K562 (cell line): ENCODE results near the gene CR2. TPM values are rescaled to one million over a fixed set of nuclear protein-coding genes. Genes with fewer than 3 reads are reported as not detected.

Experiments used
- BDP1 ChIP-seq: IDR thresholded peaks from 3 replicates; pipeline ENCODE4 v1.6.1; 2011; ENCODE audit not compliant: insufficient read length, insufficient read depth
- BRCA1 ChIP-seq, 2 experiments: fragments of 450-650 bp in 1 of 2; sonication (generic) in 1 of 2; formaldehyde crosslinking in 1 of 2; IDR thresholded peaks; 2 replicates each; pipeline versions ENCODE4 v1.5.0 to v1.6.1; 2017 to 2020; ENCODE audit warnings: mild to moderate bottlenecking in 1 of 2, missing genetic modification reagents in 1 of 2
- CBX2 ChIP-seq: fragments of 200-600 bp; sonication (generic); IDR thresholded peaks from one replicate; pipeline ENCODE4 v1.6.1; 2012; ENCODE audit warnings: mild to moderate bottlenecking, low read length, inconsistent platforms; ENCODE audit not compliant: insufficient read depth, poor library complexity, severe bottlenecking
- CC2D1A ChIP-seq: fragments of 450-650 bp; IDR thresholded peaks from 2 replicates; pipeline ENCODE4 v1.6.1; 2017; ENCODE audit warnings: mild to moderate bottlenecking
- CREB1 ChIP-seq, 2 experiments: sonication (generic) in 1 of 2; formaldehyde crosslinking in 1 of 2; IDR thresholded peaks; 2 replicates each; pipeline versions ENCODE4 v1.6.1 to v1.8.0; 2012 to 2022; ENCODE audit warnings: inconsistent platforms in 1 of 2, mild to moderate bottlenecking in 1 of 2, missing genetic modification reagents in 1 of 2, moderate library complexity in 1 of 2
- EGR1 ChIP-seq: fragments of 450-650 bp; conservative IDR thresholded peaks from 2 replicates; pipeline ENCODE4 v1.6.1; 2017; ENCODE audit warnings: mild to moderate bottlenecking
- EZH2 ChIP-seq: IDR thresholded peaks from 2 replicates; pipeline ENCODE4 v1.6.1; 2012; ENCODE audit warnings: low read depth, mild to moderate bottlenecking, inconsistent platforms, low read length, borderline replicate concordance
- FOSL1 ChIP-seq: fragments of 200-800 bp; sonication (Bioruptor generic); conservative IDR thresholded peaks from 2 replicates; pipeline ENCODE4 v1.6.1; 2016; ENCODE audit warnings: missing genetic modification characterization, missing compliant biosample characterization
- KHSRP ChIP-seq: fragments of 450-650 bp; IDR thresholded peaks from 2 replicates; pipeline ENCODE4 v1.6.1; 2017
- NCOA4 ChIP-seq: fragments of 450-650 bp; IDR thresholded peaks from 2 replicates; pipeline ENCODE4 v1.6.1; 2018; ENCODE audit warnings: mild to moderate bottlenecking; ENCODE audit not compliant: partially characterized antibody
- POLR3G ChIP-seq: IDR thresholded peaks from 2 replicates; pipeline ENCODE4 v1.6.1; 2011; ENCODE audit not compliant: insufficient read length, insufficient replicate concordance; ENCODE audit errors: extremely low read depth
- RHOXF2B ChIP-seq: fragments of 250-450 bp; sonication (Bioruptor Pico); conservative IDR thresholded peaks from 2 replicates; pipeline ENCODE4 v1.5.1; 2021
- TAF1 ChIP-seq: IDR thresholded peaks from 2 replicates; pipeline ENCODE4 v1.6.1; 2011; ENCODE audit warnings: mild to moderate bottlenecking, low read length, moderate library complexity; ENCODE audit not compliant: insufficient read depth, control insufficient read depth, severe bottlenecking; ENCODE audit errors: extremely low read depth
- XRCC4 ChIP-seq: IDR thresholded peaks from one replicate; pipeline ENCODE4 v1.6.1; 2011; ENCODE audit not compliant: insufficient read depth, insufficient read length; ENCODE audit errors: extremely low read depth
- ZFP1 ChIP-seq: fragments of 450-650 bp; formaldehyde crosslinking; IDR thresholded peaks from 2 replicates; pipeline ENCODE4 v1.4.0; 2020; ENCODE audit warnings: mild to moderate bottlenecking, mixed read lengths
- ZNF212 ChIP-seq: fragments of 450-650 bp; formaldehyde crosslinking; IDR thresholded peaks from 2 replicates; pipeline ENCODE4 v1.4.0; 2020; ENCODE audit warnings: mild to moderate bottlenecking
- ZNF3 ChIP-seq: fragments of 250-450 bp; sonication (Bioruptor Pico); IDR thresholded peaks from 2 replicates; pipeline ENCODE4 v1.5.0; 2021; ENCODE audit warnings: mild to moderate bottlenecking, moderate library complexity
- ZNF766 ChIP-seq: fragments of 200-800 bp; sonication (Bioruptor generic); conservative IDR thresholded peaks from 2 replicates; pipeline ENCODE4 v1.6.1; 2016; ENCODE audit warnings: missing genetic modification characterization, missing compliant biosample characterization
- polyA plus RNA-seq, 8 experiments: library from polyadenylated mRNA; depleted of rRNA in 4 of 8; stranded (reverse) in 5 of 8; unstranded in 3 of 8; fragments of >200 nt; fragmentation: Nextera tagmentation in 2 of 8; fragmentation: Illumina TruSeq in 1 of 8; extraction: Ambion mirVana in 2 of 8; extraction: Trizol in 1 of 8; gene quantifications; 2 replicates each; pipeline versions ENCODE4 v1.2.1 to v1.2.3, GENCODE V29; 2011 to 2014; ENCODE audit warnings: inconsistent platforms in 1 of 8, missing spikeins in 1 of 8
- total RNA-seq, 7 experiments: library from RNA; depleted of rRNA in 6 of 7; stranded (reverse); fragments of >200 nt in 6 of 7; fragmentation: Illumina TruSeq in 2 of 7; extraction: Trizol in 2 of 7; gene quantifications; 2 replicates each; pipeline versions ENCODE4 v1.2.1 to v1.2.3, GENCODE V29; 2011 to 2021; ENCODE audit warnings: low replicate concordance in 1 of 7
- TF ChIP-seq, protein P1 (sequence below): fragments of 250-450 bp; sonication (Bioruptor Pico); IDR thresholded peaks from 2 replicates; pipeline ENCODE4 v1.8.0; 2022; ENCODE audit warnings: inconsistent platforms, mild to moderate bottlenecking, moderate library complexity, borderline replicate concordance
- TF ChIP-seq, protein P2 (sequence below): fragments of 450-650 bp; formaldehyde crosslinking; IDR thresholded peaks from 2 replicates; pipeline ENCODE4 v1.4.0; 2020; ENCODE audit warnings: mild to moderate bottlenecking, mixed read lengths
- TF ChIP-seq, protein P3 (sequence below): fragments of 450-650 bp; IDR thresholded peaks from 2 replicates; pipeline ENCODE4 v1.6.1; 2018; ENCODE audit not compliant: partially characterized antibody

Gene CR2
- total and polyA plus RNA-seq, 9 of the 15 experiments (the other 6 are each of a cell fraction or from before 2014, with no cell fraction given): 0.07 to 0.67 (median 0.37) TPM

DNA sequence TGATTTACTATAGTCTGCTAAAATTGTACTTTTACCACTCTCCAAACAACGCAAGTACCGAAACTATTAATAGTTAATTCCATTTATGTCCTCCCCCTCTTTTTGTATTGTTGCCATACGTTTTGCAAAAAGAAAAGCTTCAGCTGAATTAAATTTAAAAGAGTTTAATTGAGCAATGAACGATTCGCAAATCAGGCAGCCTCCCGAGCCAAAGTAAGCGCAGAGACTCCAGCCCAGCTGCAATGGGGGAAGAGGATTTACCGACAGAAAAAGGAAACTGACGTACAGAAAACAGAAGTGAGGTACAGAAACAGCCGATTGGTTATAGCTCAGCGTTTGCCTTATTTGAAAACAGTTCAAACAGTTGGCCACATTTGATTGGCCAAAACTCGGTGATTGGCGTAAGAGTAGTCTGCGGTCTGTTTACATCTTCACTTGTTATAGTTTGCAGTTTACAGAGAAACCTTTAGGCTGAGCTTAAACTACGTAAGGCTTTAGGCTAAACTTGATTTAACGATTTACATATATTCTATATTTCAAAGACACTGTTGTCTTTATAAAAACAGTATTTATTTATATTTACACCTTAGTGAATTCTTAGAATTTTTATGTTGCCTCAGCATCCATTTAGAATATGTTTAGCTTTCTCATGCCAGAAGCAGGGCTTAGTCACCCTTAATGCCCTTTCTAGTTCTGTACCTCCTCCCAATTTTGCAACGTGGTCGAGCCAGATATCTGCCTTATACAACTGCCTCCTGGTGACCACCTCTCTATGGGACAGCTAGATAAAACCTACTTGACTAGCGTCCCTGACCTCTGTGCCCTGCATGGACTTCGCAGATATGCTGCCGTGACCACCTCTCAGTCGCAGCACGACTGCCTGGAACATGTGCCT, 65.6 kb downstream of the CR2 start (continued):
- TF ChIP-seq, protein P1, sequence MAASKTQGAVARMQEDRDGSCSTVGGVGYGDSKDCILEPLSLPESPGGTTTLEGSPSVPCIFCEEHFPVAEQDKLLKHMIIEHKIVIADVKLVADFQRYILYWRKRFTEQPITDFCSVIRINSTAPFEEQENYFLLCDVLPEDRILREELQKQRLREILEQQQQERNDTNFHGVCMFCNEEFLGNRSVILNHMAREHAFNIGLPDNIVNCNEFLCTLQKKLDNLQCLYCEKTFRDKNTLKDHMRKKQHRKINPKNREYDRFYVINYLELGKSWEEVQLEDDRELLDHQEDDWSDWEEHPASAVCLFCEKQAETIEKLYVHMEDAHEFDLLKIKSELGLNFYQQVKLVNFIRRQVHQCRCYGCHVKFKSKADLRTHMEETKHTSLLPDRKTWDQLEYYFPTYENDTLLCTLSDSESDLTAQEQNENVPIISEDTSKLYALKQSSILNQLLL (CRISPR knock-in tag): no peak
- TF ChIP-seq XRCC4 (no peak), CBX2 (no peak), ZNF3 (CRISPR knock-in tag) (no peak), EZH2 (no peak), NCOA4 (peak; percentile 70), RHOXF2B (CRISPR knock-in tag) (no peak), POLR3G (no peak), BRCA1 (IDR thresholded peaks at IDR 0.05) (no peak), BRCA1 (CRISPR knock-in tag; IDR thresholded peaks at IDR 0.05) (no peak), ZNF766 (CRISPR knock-in tag) (no peak; the same call in 1 of the 2 replicates), EGR1 (no peak), ZFP1 (CRISPR knock-in tag) (no peak), TAF1 (peak; percentile 67), ZNF212 (no peak), CREB1 (IDR thresholded peaks at IDR 0.05) (peak; percentile 65), CREB1 (CRISPR knock-in tag; IDR thresholded peaks at IDR 0.05) (peak; percentile 19; the same call in 1 of the 2 replicates), BDP1 (no peak), KHSRP (peak; percentile 80), FOSL1 (tag) (peak; percentile 95), CC2D1A (peak; percentile 97)
- TF ChIP-seq, protein P2, sequence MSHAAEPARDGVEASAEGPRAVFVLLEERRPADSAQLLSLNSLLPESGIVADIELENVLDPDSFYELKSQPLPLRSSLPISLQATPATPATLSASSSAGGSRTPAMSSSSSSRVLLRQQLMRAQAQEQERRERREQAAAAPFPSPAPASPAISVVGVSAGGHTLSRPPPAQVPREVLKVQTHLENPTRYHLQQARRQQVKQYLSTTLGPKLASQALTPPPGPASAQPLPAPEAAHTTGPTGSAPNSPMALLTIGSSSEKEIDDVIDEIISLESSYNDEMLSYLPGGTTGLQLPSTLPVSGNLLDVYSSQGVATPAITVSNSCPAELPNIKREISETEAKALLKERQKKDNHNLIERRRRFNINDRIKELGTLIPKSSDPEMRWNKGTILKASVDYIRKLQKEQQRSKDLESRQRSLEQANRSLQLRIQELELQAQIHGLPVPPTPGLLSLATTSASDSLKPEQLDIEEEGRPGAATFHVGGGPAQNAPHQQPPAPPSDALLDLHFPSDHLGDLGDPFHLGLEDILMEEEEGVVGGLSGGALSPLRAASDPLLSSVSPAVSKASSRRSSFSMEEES (CRISPR knock-in tag): no peak
- TF ChIP-seq, protein P3, sequence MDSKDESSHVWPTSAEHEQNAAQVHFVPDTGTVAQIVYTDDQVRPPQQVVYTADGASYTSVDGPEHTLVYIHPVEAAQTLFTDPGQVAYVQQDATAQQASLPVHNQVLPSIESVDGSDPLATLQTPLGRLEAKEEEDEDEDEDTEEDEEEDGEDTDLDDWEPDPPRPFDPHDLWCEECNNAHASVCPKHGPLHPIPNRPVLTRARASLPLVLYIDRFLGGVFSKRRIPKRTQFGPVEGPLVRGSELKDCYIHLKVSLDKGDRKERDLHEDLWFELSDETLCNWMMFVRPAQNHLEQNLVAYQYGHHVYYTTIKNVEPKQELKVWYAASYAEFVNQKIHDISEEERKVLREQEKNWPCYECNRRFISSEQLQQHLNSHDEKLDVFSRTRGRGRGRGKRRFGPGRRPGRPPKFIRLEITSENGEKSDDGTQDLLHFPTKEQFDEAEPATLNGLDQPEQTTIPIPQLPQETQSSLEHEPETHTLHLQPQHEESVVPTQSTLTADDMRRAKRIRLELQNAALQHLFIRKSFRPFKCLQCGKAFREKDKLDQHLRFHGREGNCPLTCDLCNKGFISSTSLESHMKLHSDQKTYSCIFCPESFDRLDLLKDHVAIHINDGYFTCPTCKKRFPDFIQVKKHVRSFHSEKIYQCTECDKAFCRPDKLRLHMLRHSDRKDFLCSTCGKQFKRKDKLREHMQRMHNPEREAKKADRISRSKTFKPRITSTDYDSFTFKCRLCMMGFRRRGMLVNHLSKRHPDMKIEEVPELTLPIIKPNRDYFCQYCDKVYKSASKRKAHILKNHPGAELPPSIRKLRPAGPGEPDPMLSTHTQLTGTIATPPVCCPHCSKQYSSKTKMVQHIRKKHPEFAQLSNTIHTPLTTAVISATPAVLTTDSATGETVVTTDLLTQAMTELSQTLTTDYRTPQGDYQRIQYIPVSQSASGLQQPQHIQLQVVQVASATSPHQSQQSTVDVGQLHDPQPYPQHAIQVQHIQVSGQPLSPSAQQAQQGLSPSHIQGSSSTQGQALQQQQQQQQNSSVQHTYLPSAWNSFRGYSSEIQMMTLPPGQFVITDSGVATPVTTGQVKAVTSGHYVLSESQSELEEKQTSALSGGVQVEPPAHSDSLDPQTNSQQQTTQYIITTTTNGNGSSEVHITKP: no peak
